ENCODE measurements around the gene FOSB.

Gene FOSB

GRCh38 chr19:45468803-45469131 lies 971 bp downstream of the FOSB start:
- no peak for DNase-seq (ENCODE audit: low spot score)

DNA sequence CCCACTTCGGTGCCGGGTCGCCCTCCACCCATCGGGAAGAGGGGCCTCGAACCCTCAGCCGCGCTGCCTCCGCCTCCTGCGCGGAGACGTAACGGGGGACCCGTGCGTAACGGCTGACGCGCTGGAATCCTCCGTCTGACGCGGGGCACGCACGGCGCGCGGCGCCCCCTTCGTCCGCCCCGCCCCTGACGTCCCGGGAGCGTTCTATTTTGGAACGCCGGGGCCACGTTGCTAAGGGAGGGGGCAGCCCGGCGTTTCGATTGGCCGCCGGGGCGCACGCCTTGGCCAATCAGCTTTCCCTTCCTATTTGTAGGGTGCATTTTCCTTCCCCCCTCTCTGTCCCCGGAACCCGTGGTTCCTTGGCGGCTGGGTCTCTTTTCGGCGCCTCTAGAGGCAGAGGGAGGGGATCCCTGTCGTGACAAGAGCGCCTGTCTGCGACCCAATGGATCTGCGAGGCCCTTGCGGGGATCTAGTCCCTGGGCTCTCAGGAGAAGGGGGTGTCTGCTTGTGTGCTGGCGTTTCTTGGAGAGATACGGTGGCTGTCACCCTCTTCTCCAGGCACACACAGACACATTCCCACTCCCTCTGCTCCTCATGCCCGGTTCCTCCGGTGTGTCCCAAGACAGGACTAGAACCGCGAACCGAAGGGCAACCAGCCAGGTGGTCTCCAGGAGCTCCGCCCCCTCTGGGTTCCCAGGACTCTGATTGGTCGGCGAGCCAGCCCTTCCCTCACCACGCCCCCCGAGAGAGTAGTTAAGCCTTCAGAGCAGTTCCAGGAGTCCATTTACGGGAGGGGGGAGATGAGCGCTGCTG lies 1.5 kb downstream of the FOSB start:
- DNase-seq (ENCODE audit: low spot score): peak; percentile 82

DNA sequence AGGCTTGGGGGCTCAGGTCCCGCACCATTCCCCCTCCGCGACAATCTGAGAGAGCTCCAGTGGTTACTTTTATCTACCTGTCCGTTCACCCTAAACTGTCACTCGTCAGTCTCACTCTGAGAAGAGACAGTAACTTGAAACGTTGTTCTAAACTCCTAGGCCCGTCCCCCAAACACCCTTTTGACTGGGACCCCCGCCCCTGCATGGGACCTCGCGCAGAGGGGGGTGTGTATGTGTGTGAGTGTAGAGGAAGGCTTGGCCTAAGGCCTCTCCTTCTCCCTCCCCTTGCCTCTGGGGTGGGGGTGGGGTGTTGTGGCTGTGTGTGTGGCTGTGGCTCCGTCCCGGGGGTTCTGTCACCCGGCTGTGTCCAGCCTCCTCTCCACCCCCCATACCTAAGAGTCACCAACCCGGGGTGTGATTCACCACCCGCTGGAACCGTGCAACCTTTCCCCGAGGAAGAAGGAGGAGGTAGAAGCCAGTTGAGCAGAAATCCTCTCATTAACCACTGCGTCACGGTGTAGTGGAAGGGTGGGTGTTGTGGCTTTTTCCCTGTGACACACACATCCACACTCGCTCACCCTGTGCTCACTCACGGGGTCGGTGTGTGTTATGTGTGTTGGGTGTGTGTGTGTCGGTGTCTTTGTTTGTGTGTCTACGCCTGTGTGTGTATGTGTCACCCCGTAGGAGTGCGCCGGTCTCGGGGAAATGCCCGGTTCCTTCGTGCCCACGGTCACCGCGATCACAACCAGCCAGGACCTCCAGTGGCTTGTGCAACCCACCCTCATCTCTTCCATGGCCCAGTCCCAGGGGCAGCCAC lies 2.4 kb downstream of the FOSB start:
- DNase-seq (ENCODE audit: low spot score): no peak

GRCh38 chr19:45470762-45471081 lies 2.9 kb downstream of the FOSB start:
- DNase-seq (ENCODE audit: low spot score): no peak

DNA sequence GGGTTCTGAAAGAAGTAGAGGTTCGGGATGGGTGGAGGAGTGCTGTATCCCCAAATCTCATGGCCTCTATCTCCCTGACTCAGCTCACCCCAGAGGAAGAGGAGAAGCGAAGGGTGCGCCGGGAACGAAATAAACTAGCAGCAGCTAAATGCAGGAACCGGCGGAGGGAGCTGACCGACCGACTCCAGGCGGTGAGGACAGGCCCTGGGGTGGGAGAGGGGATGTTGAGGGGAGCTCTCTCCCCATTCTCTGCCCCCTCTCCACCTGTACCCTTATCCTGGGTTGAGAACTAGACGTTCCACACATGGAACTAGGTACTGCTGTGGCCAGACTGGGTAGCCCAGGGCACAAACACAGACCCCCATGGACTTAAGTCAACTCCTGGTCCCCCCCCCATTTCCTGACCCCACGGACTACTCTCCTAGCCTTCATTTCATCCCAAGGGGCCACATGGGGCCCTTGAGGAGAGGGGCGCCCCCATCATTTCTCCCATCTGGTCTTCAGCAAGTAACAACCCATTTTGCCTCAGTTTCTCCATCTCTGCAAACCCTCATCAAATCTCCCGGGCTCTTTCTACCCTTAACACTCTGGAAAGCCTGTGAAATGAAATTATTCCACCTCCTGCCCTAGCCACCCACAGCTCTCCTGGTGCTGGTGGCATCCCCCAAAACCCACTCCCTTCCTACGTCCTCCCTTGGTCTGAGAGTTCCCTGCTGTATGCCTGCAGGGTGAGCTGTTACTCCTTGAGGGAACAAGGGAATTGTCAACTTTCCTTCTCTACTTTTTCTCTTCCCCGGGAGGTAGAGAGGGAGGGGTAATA lies 3.5 kb downstream of the FOSB start:
- no peak for DNase-seq (ENCODE audit: low spot score)

GRCh38 chr19:45471931-45472562 lies 4.3 kb downstream of the FOSB start:
- no peak for DNase-seq (ENCODE audit: low spot score)

GRCh38 chr19:45472563-45473366 lies 5.0 kb downstream of the FOSB start:
- DNase-seq (ENCODE audit: low spot score): no peak

GRCh38 chr19:45473367-45473681 lies 5.5 kb downstream of the FOSB start:
- no peak for DNase-seq (ENCODE audit: low spot score)

DNA sequence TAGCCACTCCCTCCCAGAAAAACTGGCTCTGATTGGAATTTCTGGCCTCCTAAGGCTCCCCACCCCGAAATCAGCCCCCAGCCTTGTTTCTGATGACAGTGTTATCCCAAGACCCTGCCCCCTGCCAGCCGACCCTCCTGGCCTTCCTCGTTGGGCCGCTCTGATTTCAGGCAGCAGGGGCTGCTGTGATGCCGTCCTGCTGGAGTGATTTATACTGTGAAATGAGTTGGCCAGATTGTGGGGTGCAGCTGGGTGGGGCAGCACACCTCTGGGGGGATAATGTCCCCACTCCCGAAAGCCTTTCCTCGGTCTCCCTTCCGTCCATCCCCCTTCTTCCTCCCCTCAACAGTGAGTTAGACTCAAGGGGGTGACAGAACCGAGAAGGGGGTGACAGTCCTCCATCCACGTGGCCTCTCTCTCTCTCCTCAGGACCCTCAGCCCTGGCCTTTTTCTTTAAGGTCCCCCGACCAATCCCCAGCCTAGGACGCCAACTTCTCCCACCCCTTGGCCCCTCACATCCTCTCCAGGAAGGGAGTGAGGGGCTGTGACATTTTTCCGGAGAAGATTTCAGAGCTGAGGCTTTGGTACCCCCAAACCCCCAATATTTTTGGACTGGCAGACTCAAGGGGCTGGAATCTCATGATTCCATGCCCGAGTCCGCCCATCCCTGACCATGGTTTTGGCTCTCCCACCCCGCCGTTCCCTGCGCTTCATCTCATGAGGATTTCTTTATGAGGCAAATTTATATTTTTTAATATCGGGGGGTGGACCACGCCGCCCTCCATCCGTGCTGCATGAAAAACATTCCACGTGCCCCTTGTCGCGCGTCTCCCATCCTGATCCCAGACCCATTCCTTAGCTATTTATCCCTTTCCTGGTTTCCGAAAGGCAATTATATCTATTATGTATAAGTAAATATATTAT lies 6.1 kb downstream of the FOSB start:
- DNase-seq (ENCODE audit: low spot score): no peak

- DNase-seq (ENCODE audit: low spot score): no peak
Observed at GRCh38 chr19:45474606-45475521, 7.1 kb downstream of the FOSB start.

DNA sequence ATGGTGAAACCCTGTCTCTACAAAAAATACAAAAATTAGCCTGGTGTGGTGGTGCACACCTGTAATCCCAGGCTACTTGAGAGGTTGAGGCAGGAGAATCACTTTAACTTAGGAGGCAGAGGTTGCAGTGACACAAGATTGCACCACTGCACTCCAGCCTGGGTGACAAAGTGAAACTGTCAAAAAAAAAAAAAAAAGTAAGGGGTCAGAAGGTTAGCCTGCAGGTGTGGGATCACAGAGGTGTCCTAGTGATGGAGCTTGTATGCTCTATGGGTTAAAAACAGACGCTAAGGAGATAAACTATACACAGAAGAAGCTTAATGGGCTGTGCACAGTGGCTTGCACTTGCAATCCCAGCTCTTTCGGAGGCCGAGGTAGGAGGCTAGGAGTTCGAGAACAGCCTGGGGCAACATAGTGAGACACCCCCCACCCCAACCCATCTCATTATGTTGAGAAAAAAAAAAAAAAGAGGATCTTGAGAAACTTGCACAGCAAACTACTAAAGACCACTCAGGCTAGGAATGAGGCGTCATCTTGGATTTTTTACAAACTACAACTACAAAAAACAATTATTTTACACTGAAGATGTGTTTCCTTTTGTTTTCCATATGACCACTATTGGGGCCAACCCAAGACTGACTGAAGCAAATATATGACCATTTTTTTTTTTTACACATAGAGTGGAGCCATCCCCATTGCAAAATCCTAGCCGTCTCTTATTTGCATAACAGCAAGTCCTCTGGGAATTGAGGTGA lies 7.9 kb downstream of the FOSB start:
- no peak for DNase-seq (ENCODE audit: low spot score)

GRCh38 chr19:45476304-45476703 lies 8.5 kb downstream of the FOSB start:
- DNase-seq (ENCODE audit: low spot score): no peak

- no peak for DNase-seq (ENCODE audit: low spot score)
Observed at GRCh38 chr19:45477186-45477585, 9.4 kb downstream of the FOSB start.

- no peak for DNase-seq (ENCODE audit: low spot score)
Observed at GRCh38 chr19:45477713-45478453, 10.1 kb downstream of the FOSB start.

- peak; percentile 85 for DNase-seq (ENCODE audit: low spot score)
Observed at GRCh38 chr19:45478454-45479238, 10.8 kb downstream of the FOSB start.

- no peak for DNase-seq (ENCODE audit: low spot score)
Observed at GRCh38 chr19:45483033-45483432, 15.2 kb downstream of the FOSB start.
